IPS-18a (cell line): ENCODE data around the gene PTPRG.
"Not testable (repeated sequence)": the region's sequence is repeated elsewhere in the genome, so short reads cannot be mapped to it uniquely, and the experiment has no call there.

Experiments
- H3K27ac ChIP-seq: one replicate; pipeline ENCODE4 v1.5.1; 2013; ENCODE audit warnings: low read length
- H3K27me3 ChIP-seq: one replicate; pipeline ENCODE4 v1.6.1; 2013; ENCODE audit warnings: mild to moderate bottlenecking, low read length; ENCODE audit not compliant: control insufficient read depth, insufficient read depth
- H3K36me3 ChIP-seq: one replicate; pipeline ENCODE4 v1.6.1; 2013; ENCODE audit warnings: low read depth, low read length; ENCODE audit not compliant: control insufficient read depth
- H3K4me1 ChIP-seq: one replicate; pipeline ENCODE4 v1.6.1; 2013; ENCODE audit warnings: low read depth, low read length; ENCODE audit not compliant: control insufficient read depth
- H3K4me3 ChIP-seq: one replicate; pipeline ENCODE4 v1.5.1; 2013; ENCODE audit warnings: low read length
- H3K9ac ChIP-seq: one replicate; pipeline ENCODE4 v1.6.1; 2013; ENCODE audit warnings: mild to moderate bottlenecking, low read length, moderate library complexity
- H3K9me3 ChIP-seq: one replicate; pipeline ENCODE4 v1.6.1; 2013; ENCODE audit warnings: low read depth, low read length; ENCODE audit not compliant: control insufficient read depth

Gene PTPRG

DNA sequence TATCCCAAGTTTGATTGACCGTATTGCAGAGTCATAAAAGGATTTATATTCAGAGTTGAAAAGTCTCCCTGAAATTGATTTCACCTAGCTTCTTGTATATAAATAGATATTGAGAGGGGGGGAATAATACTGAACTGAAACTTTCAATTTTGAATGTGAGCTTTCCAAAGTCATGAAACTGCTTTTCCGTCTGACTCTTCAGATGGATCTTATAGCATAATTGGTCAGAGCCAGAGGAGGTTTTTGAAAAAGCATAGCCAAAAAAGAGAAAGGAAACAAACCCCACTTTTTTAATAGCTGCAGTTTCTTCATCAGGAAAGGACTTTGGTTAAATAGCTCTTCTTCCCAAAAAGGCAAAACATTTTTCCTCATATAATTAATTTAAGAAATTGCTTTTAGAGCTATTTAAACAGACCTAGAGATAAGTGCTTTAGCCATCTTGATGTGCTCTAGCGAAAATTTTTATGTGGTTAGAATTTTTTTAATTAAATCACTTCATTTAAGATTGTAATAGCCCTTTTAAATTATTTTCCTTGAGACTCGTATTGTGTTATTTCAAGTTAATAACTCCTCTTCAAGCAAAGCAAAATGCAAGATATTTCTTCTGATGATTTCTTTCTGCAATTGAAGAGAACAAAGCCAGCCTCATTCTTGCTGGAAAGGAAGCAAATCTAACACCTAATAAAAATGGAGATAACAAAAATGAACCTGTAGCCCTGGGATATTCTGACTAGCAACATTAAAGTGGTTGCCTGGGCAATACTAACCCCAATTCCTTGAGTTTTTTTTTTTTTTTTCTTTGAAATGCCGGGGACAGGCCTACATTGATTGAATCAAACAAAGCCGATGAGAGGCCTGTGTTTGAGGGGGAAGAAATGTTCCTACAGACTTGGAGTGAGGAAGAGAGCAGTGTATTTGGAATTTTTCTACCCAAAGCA is 173.6 kb downstream of the PTPRG start:
- Histone ChIP-seq H3K4me3 (no peak overlapping the region), H3K36me3 (no peaks in the 10 kb centered on the region), H3K27me3 (no peaks in the 10 kb centered on the region), H3K9me3 (no peaks in the 10 kb centered on the region), H3K27ac (no peak overlapping the region), H3K4me1 (peaks cover 30% of the 10 kb centered on the region), H3K9ac (peak overlapping the region; percentile 37)

DNA sequence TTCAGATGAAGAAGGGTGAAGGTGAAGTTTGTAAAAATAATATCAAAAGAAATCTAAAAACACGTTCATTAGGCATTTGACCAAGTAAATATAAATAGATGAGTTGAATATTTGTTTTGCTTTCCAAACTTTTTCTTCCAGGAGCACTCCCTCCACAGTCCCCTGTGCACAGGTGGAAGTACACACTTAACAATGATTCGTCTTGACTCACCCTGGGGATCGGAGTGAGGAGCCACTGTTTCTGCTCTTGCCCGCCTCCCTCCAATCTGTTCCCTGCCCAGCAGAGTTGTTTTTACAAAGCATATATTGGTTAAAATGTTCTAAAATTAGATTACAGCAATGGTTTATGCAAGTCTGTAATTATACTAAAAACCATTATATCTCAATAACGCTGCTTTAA is 175.1 kb downstream of the PTPRG start:
- H3K36me3 ChIP-seq = no peaks in the 10 kb centered on the region
- no peak overlapping the region for H3K4me3 ChIP-seq
- no peak overlapping the region for H3K27ac ChIP-seq
- peaks cover 29% of the 10 kb centered on the region for H3K4me1 ChIP-seq
- H3K27me3 ChIP-seq = no peaks in the 10 kb centered on the region
- no peak overlapping the region for H3K9ac ChIP-seq
- H3K9me3 ChIP-seq = no peaks in the 10 kb centered on the region

DNA sequence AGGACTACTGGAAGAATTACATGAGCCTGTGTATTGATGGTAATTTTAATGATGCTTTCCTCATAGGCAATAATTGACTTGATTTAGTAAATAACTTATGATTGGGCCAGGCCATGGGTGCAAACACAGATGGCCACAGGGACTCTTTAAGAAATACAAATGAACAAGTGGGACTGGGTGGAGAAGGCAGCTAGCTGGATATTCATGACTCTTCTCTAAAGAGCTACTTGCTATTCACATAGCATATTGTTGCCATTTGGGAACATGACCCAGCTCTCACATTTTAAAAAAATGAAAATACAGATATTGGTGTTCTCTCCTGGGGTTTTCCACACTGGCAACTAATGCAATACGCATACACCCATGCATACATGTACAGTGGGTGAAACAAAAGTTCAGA is 178.3 kb downstream of the PTPRG start:
- Histone ChIP-seq H3K4me3 (no peak overlapping the region), H3K9me3 (no peaks in the 10 kb centered on the region), H3K36me3 (no peaks in the 10 kb centered on the region), H3K27me3 (no peaks in the 10 kb centered on the region), H3K4me1 (peaks cover 33% of the 10 kb centered on the region), H3K9ac (no peak overlapping the region), H3K27ac (no peak overlapping the region)

DNA sequence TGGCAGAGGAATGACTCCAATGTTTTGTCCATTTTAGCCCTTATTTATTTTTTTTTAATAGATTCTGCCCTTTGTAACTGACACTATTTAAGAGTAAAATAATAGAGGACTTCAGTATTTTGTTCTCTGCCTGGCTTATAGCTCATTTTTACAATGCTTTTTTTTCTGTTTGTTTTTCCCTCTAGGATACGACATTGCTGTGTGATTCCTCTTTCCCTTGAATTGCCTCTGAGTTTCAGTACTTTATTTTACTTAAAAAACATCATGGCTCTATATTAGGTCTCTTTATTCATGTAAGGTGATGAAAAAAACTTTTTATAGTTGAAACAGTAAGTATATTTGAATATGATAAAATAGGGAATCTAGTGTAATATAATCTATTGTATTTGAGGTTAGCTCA is 179.1 kb downstream of the PTPRG start:
- Histone ChIP-seq H3K9ac (no peak overlapping the region), H3K27ac (no peak overlapping the region), H3K9me3 (no peaks in the 10 kb centered on the region), H3K4me3 (no peak overlapping the region), H3K36me3 (no peaks in the 10 kb centered on the region), H3K4me1 (peaks cover 25% of the 10 kb centered on the region), H3K27me3 (no peaks in the 10 kb centered on the region)

DNA sequence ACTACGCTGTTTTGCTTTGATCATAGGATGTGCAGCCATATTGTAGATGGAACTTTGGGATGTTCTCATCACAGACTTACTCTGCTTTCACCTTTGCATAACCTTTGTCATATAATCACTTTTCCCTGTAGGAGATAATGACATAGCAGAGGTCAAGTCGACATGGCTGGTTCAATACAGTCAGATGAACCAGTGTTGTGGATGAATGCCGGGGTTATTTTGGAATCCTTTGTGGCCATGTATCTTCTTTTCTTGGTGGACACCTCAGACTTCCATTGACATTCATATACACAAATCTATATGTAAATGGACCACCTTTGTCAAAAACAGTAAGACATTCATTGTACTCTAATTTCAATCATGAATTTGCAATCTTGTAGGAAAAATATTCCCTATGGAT is 180.2 kb downstream of the PTPRG start:
- no peak overlapping the region for H3K9ac ChIP-seq
- H3K4me1 ChIP-seq = peaks cover 23% of the 10 kb centered on the region
- H3K27ac ChIP-seq = no peak overlapping the region
- H3K27me3 ChIP-seq = no peaks in the 10 kb centered on the region
- no peak overlapping the region for H3K4me3 ChIP-seq
- no peaks in the 10 kb centered on the region for H3K9me3 ChIP-seq
- no peaks in the 10 kb centered on the region for H3K36me3 ChIP-seq

DNA sequence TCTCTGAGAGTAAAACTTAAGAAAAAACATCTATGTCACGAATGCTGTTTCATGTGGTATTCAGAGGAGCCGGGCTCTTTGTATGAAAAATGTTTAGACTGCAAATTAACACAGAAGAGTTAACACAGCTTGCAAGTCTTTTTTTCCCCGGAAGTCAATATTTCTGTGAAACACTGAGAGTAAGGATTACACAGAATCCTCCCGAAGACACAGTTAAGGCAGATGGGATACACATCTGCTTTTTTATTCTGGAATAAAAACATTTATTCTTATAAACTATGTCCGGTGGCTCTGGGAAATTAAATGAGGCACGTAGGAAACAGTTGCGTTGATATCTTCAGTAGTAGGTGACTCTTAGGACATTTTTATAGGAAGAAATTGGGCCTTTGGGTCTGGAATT is 180.6 kb downstream of the PTPRG start:
- H3K4me3 ChIP-seq = no peak overlapping the region
- H3K9me3 ChIP-seq = no peaks in the 10 kb centered on the region
- H3K36me3 ChIP-seq = no peaks in the 10 kb centered on the region
- peaks cover 23% of the 10 kb centered on the region for H3K4me1 ChIP-seq
- no peak overlapping the region for H3K9ac ChIP-seq
- no peak overlapping the region for H3K27ac ChIP-seq
- H3K27me3 ChIP-seq = no peaks in the 10 kb centered on the region

DNA sequence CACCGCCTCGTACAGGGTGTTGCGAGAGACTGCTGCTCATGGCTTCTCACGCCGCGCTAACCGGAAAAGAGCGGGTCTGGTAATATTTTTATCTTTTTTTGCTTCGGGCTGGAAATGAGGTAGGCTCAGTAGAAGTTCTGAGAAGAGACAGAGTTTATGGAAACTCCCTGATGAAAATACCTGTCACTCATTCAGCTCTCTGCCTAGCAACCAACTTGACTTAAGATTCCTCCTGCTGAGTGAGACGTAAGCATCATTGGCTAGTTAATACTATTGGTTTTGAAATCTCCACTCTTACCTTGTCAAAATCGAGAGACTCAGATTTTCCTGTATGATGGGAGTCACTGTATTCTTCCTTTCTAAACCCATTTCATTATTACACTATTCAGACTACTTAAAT is 181.7 kb downstream of the PTPRG start:
- H3K4me1 ChIP-seq = peaks cover 27% of the 10 kb centered on the region
- no peaks in the 10 kb centered on the region for H3K9me3 ChIP-seq
- H3K27me3 ChIP-seq = no peaks in the 10 kb centered on the region
- H3K9ac ChIP-seq = no peak overlapping the region
- no peak overlapping the region for H3K27ac ChIP-seq
- H3K4me3 ChIP-seq = no peak overlapping the region
- no peaks in the 10 kb centered on the region for H3K36me3 ChIP-seq

DNA sequence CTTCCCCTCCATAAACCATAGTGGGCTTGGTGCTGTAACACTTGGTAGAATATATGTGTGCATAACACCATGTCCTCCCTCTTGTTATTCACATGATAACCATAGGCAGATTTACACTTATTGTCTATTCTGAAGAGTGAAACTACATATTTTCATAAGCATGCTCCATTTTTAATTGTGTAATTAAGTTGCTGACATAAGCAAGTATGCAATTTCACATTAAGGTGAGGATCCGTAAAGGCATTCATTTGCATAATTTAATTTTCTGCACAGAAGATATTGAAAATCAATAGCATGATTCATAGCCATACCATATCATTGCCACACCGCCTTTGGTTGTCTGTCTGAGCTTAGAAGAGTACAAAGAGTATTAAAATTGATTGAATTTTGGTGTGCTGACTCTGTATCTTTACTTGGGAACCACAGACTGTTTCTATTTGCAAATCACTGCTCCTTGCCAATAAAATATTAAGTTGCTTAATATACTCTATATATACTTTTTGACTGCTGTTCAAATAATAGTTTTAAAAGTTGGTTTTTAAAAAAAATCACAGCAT is 182.4 kb downstream of the PTPRG start:
- no peaks in the 10 kb centered on the region for H3K36me3 ChIP-seq
- H3K27ac ChIP-seq = no peak overlapping the region
- no peaks in the 10 kb centered on the region for H3K27me3 ChIP-seq
- no peak overlapping the region for H3K4me3 ChIP-seq
- H3K4me1 ChIP-seq = peaks cover 30% of the 10 kb centered on the region
- no peak overlapping the region for H3K9ac ChIP-seq
- no peaks in the 10 kb centered on the region for H3K9me3 ChIP-seq

DNA sequence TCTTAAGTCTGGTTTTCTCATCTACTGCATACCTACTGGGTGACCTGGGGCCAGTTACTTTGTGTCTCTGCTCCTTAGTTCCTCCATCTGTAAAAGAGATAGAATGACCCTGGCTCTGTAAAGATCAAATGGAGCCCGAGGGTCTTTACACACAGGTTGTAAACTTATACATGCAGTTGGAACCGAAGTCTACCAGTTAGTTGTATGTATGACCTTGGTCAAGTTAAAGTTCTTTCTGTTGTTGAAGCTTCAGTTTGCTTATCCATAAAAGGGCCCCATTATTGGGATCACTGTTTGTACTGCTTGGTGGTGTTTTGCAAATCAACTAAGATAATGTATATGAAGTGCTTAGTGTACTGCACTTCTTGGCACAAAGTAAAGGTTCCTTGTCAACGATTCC is 186.9 kb downstream of the PTPRG start:
- H3K27ac ChIP-seq = no peak overlapping the region
- H3K4me3 ChIP-seq = no peak overlapping the region
- peaks cover 8% of the 10 kb centered on the region for H3K36me3 ChIP-seq
- H3K9me3 ChIP-seq = no peaks in the 10 kb centered on the region
- no peak overlapping the region for H3K9ac ChIP-seq
- H3K27me3 ChIP-seq = no peaks in the 10 kb centered on the region
- H3K4me1 ChIP-seq = peaks cover 7% of the 10 kb centered on the region

DNA sequence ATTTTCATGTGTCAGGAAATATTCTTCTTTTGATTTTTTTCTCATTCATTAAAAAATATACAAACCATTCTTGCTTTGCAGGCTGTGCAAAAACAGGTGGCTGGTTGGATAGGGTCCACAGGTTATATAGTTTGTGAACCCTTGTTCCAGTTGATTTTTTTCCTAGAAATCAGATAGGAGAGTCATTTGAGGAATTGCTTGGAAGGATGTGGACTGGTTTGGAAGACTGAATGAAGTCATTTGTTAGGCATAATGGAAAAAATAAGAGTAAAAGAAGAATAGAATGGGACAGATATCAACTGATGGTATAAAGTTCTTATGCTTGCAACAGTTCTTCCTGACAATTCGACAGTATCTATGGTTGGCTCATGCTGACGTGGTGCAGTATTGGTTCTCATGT is 189.4 kb downstream of the PTPRG start:
- Histone ChIP-seq H3K9ac (no peak overlapping the region), H3K4me3 (no peak overlapping the region), H3K27me3 (no peaks in the 10 kb centered on the region), H3K9me3 (no peaks in the 10 kb centered on the region), H3K4me1 (peaks cover 10% of the 10 kb centered on the region), H3K36me3 (peaks cover 11% of the 10 kb centered on the region), H3K27ac (no peak overlapping the region)

DNA sequence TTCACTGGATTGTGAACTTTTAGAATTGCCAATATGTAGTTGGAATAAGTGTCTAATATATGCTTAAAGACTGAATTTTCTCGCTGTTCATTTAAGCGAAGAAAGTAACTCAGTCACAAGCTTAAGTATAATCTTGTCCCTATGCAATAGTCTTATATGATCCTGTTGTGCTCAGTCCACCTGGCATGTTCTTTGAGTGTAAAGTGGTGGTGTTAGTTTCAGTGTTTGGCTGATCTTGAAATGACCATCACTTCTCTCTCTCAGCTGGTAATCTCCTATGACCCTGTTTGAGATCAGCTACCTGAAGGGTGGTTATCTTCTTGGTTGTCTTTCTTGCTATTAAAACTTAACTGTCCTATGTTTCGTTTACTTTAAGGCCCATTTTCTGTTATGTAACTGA is 197.5 kb downstream of the PTPRG start:
- no peak overlapping the region for H3K9ac ChIP-seq

DNA sequence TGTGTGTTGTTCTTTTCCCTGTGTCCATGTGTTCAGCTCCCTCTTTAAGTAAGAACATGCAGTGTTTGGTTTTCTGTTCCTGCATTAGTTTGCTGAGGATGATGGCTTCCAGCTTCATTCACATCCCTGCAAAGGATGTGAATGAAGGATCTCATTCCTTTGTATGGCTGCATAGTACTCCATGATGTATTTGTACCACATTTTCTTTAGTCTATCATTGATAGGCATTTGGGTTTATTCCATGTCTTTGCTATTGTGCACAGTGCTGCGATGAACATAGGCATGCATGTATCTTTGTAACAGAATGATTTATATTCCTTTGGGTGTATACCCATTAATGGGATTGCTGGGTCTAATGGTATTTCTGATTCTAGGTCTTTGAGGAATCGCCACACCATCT is 199.4 kb downstream of the PTPRG start:
- H3K9ac ChIP-seq, H3K36me3 ChIP-seq, H3K27me3 ChIP-seq, H3K9me3 ChIP-seq, H3K27ac ChIP-seq, H3K4me1 ChIP-seq, H3K4me3 ChIP-seq: not testable (repeated sequence)

More for the DNA sequence above, 197.5 kb downstream of the PTPRG start:
- Histone ChIP-seq H3K27me3 (no peaks in the 10 kb centered on the region), H3K4me3 (no peak overlapping the region), H3K36me3 (peaks cover 4% of the 10 kb centered on the region), H3K4me1 (peaks cover 4% of the 10 kb centered on the region), H3K27ac (no peak overlapping the region), H3K9me3 (no peaks in the 10 kb centered on the region)
